Measurements from ENCODE around the gene LY6G5C. TPM values are rescaled to one million over a fixed set of nuclear protein-coding genes. Genes with fewer than 3 reads are reported as not detected.

Gene LY6G5C
- total and polyA plus RNA-seq, 9 of the 15 experiments (the other 6 are each of a cell fraction or from before 2014, with no cell fraction given) = 0.10 to 0.67 (median 0.46) TPM; not detected in 4

- peak; percentile 74 for TF ChIP-seq TAF9B (IDR thresholded peaks at IDR 0.05; ENCODE audit: partially characterized antibody)
- TF ChIP-seq CBFA2T3 (IDR thresholded peaks at IDR 0.05) = no peak; the same call in 1 of the 2 replicates
- no peak for TF ChIP-seq ZNF143 (CRISPR knock-in tag; IDR thresholded peaks at IDR 0.05)
- no peak for TF ChIP-seq NFYB (IDR thresholded peaks at IDR 0.05; ENCODE audit: extremely low read depth, insufficient read length)
- peak; percentile 54; the same call in 1 of the 2 replicates for TF ChIP-seq BCOR (IDR thresholded peaks at IDR 0.05)
- peak; percentile 52; the same call in 1 of the 2 replicates for TF ChIP-seq SOX6 (IDR thresholded peaks at IDR 0.05)
- no peak for TF ChIP-seq ZNF3 (CRISPR knock-in tag; IDR thresholded peaks at IDR 0.05)
- 0 out of 2 replicates have a peak, but pooled peaks have one; percentile 19 for TF ChIP-seq RHOXF2B (CRISPR knock-in tag; conservative IDR thresholded peaks at IDR 0.05)
- TF ChIP-seq MEF2A (IDR thresholded peaks at IDR 0.05; ENCODE audit: control insufficient read depth, low read depth, low read length) = 0 out of 2 replicates have a peak, but pooled peaks have one; percentile 16
- no peak for TF ChIP-seq ZNF184 (CRISPR knock-in tag; IDR thresholded peaks at IDR 0.05)
- TF ChIP-seq PML (IDR thresholded peaks at IDR 0.05; ENCODE audit: low read length) = peak; percentile 91; the same call in 1 of the 2 replicates
- no peak for TF ChIP-seq RFX7 (CRISPR knock-in tag; IDR thresholded peaks at IDR 0.05)
- TF ChIP-seq PTBP1 (IDR thresholded peaks at IDR 0.05; ENCODE audit: low read depth, low read length) = 0 out of 2 replicates have a peak, but pooled peaks have one; percentile 33
- TF ChIP-seq POLR2A (conservative IDR thresholded peaks at IDR 0.05) = peak; percentile 98
- TF ChIP-seq LARP7 (IDR thresholded peaks at IDR 0.05) = peak; percentile 92
- no peak for TF ChIP-seq IRF2 (CRISPR knock-in tag; IDR thresholded peaks at IDR 0.05)
Measured at GRCh38 chr6:31702819-31703716, 22.2 kb upstream of the LY6G5C start, which contains the start of gene ABHD16A (continued).
